GM21526 (cell line): ENCODE results near the gene TNFRSF12A.

Experiments
- ATAC-seq: cut with Tn5 transposase; IDR thresholded peaks from one replicate; pipeline ENCODE4 v1.9.1; 2021; ENCODE audit warnings: moderate library complexity; ENCODE audit not compliant: unreplicated experiment, low FRiP score

The TNFRSF12A gene

DNA sequence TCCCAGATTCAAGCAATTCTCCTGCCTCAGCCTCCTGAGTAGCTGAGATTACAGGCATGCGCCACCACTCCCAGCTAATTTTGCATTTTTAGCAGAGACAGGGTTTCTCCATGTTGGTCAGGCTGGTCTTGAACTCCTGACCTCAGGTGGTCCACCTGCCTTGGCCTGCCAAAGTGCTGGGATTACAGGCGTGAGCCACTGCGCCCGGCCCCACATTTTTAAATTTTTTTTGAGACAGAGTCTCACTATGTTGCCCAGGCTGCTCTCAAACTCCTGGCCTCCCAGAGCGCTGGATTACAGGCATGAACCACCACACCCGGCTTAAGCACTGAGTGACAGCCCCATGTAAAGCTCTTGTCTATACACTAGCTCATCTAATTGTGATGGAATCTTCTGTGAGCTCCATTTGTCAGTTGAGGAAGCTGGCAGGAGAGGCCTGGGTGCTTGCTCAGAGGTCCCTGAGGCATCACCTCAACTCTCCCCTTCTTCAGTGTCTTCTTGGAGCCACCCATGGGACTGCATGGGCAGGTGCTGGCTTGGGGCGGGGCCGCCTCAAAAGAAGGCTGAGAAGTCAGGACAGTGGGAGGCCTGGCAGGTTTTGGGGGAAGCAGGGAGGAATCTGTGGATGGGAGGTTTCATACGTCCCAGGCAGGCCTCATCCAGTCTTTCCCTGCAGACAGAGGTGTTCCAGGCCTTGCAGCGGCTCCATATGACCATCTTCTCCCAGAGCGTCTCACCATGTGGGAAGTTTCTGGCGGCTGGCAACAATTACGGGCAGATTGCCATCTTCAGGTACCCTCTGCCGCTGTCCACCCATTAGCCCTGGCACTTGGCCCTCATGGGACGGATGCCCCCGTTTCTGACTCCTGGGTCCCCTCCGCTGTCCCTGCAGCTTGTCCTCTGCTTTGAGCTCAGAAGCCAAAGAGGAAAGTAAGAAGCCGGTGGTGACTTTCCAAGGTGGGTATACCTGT lies 5.1 kb downstream of the TNFRSF12A start:
- ATAC-seq: no peak

DNA sequence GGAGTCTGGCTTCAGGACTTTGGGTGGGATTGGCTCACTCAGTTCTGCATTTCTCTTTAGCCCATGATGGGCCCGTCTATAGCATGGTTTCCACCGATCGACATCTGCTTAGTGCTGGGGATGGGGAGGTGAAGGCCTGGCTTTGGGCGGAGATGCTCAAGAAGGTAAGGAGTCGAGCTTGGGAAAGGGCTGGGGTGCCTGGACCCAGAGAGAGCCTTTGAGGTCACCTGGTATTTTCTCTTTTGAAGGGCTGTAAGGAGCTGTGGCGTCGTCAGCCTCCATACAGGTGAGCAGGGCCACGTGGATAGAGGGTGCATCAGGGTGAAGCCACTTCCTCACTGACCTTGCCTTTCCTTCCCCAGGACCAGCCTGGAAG lies 5.8 kb downstream of the TNFRSF12A start:
- ATAC-seq: no peak

DNA sequence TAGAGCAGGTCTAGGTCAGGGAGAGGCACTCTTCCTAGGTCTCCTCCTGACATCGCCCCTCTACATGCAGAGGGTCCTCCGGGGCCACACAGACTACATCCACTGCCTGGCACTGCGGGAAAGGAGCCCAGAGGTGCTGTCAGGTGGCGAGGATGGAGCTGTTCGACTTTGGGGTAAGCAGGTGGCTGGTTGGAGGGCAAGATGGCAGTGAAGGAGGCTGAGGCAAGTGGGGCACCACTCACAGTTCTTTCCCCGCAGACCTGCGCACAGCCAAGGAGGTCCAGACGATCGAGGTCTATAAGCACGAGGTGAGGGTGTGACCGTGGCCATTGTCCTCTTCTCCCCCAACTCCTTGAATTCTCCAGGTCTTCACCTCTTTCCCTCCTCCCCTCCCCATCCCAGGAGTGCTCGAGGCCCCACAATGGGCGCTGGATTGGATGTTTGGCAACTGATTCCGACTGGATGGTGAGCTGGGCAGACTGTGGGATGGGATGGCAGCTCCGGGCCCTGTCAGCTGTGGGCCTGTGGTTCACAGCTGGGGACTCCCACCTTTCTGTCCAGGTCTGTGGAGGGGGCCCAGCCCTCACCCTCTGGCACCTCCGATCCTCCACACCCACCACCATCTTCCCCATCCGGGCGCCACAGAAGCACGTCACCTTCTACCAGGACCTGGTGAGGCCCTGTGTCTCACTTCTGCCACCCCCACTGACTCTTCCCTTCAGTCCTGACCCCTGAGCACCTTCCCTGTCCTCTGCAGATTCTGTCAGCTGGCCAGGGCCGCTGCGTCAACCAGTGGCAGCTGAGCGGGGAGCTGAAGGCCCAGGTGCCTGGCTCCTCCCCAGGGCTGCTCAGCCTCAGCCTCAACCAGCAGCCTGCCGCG lies 6.7 kb downstream of the TNFRSF12A start:
- ATAC-seq: no peak

DNA sequence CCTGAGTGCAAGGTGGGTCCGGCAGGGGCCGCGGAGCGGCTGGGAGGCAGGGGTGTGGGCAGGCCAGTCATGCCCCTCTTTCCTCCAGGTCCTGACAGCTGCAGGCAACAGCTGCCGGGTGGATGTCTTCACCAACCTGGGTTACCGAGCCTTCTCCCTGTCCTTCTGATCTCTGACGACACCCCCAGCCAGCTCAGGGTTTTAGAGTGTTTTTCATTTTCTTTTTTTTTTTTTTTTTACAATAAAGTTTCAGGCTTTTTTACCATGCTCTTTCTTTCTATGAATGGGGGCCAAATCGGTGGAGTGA lies 7.3 kb downstream of the TNFRSF12A start:
- ATAC-seq: no peak

DNA sequence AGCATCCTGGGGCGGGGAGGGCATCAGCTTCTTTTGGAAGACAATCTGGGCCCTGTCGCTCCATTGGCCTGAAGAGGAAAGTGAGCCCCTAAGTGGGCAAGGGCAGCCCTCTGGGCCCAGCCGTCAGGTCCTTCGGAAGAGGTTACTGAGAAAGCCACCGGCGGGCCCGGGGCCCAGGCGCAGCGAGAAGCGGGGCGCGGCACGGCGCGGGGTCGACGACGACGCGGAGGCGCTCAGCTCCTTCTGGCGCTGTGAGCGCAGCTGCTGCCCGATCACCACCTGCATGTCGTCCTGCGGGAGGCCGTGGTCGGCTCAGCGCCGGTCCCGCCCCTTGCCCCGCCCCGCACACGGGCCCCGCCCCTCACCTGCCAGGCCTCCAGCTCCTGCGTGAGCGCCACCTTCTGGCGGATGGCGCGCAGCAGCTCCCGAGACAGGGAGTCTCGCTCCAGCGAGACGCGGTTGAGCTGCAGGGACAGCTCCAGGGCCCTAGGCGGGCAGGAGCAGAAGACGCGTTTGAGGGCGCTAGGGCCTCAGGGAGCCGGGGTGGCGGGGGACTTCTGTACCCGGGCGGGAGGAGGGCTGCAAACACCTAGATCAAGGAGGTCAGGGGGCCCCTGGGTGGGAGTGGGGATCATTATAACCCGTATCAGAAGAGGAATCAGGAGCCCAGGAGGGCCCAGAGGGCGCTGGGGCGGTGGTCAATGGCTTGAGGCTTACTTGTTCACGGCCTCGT lies 8.0 kb downstream of the TNFRSF12A start:
- peak; percentile 33 for ATAC-seq

DNA sequence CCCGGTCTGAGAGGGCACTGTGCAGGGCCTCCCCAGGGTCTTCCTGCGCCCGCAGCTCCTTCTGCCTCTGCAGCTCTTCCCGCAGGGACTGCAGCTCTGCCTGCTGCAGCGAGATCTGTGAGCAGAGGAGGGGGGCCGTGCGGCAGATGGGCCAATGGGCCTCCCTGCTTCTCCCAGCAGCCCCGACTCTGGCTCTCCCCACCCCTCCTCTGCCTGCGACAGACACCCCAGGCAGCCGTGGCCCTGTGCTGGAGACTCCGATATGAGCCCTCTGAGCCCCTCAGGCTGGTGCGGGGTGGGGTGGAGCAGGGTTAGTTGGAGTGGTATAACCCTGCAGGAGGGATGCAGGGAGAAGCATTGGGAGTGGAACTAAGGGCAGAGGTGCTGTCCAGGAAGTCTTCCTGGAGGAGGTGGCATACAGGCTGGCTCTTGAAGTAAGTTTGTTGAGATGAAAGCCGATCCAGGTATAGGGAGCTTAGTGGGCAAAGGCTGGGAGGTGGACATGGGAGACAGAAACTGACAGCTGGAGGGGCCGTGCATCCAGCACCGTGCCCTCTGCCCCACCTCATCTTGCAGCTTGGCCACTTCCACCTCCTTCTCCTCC lies 8.7 kb downstream of the TNFRSF12A start:
- no peak for ATAC-seq

DNA sequence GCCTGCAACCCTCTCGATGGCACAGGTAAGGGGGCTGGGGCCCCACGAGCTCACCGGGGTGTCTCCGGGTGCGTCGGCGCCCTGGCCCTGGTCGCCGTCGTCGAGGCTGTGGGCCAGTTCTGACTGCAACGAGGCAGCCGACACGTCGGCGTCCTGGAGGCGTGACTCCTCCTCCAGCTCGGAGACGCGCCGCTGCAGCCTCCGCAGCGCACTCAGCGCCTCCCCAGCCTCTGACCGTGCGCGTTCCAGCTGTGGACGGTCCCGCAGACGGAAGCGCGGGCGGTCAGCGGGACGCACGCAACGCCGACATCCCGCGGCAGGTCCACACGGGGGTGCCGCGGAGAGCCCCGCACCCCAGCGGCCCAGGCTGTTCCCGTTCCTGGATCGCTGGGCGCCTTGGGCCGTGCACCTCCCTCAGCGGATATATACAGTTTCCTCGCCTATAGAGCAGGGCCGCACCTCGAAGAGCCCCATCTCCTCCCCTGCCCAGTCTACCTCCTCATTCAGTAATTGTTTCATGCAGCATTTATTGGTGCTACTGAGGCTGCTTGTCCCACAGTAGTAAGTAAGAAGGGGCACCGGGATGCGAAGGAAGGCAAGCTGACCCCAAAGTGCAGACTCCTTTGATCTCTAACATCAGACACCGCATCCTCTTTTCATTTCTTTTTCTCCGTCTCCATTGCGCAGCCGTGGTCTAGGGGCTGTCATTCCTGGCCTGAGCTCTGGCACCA lies 9.5 kb downstream of the TNFRSF12A start:
- ATAC-seq: no peak

DNA sequence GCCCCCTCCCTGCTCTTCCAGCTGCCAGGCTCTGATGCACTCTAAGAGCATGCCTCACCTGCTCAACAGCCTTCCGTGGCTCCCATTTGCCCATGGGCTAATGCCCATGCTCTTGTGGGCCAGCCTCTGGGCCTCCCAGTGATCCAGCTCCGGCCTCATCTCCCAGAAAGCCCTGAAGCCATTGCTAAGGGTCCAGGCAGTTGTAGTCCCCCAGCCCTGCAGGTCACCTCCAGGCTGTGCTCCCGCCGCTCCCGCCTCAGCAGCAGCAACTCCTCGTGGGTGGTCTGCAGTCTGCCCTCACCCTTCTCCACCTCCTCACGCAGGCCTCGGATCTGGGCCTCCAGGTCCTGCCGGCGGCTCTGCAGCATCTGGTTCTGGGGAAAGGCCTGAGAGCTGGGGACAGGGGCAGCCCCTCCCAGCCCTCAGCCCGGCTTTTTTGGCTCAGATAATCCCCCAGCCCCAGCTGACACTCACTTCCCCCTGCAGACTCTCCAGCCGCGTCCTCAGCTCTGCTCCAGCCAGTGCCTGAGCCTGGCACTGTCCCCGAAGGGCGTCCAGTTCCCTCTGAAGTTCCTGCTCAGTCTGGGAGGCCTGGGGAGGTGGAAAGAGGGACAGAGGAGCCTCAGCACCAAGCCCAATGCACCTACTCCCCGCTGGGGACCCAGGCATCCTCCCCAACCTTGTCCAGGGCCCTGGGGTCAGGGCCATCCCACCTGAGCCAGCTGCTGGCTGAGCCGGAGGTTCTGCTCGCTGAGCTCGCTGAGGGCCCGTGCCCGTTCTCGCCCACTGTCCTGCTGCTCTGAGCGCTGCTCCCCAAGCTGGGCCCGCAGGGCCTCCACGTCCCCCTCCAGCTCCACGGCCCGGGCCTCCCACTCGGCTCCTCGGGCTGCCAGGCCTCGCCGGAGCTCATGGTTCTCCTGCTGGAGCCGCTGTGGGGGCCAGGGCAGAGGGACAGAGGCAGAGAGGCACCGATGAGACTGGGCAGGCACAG lies 10.3 kb downstream of the TNFRSF12A start:
- ATAC-seq: no peak

DNA sequence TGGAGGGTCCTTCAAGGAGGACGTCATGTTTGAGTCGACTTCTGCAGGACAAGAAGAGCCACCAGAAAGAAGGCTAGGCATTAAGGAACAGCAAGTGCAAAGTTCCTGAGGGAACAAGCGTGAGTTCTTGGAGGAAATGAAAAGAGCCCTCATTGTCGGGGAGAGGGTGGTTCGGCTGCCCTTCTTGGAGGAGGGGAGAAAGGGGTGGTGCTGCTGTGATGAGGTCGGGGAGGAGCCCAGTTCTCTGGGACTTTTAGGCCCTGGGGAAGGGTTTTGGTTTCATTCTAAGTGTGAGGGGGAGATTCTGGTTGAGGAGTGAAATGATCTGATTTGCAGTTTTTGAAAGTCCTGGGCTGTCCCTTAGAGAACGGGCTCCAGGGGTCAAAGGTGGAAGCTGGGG lies 12.5 kb downstream of the TNFRSF12A start:
- no peak for ATAC-seq

DNA sequence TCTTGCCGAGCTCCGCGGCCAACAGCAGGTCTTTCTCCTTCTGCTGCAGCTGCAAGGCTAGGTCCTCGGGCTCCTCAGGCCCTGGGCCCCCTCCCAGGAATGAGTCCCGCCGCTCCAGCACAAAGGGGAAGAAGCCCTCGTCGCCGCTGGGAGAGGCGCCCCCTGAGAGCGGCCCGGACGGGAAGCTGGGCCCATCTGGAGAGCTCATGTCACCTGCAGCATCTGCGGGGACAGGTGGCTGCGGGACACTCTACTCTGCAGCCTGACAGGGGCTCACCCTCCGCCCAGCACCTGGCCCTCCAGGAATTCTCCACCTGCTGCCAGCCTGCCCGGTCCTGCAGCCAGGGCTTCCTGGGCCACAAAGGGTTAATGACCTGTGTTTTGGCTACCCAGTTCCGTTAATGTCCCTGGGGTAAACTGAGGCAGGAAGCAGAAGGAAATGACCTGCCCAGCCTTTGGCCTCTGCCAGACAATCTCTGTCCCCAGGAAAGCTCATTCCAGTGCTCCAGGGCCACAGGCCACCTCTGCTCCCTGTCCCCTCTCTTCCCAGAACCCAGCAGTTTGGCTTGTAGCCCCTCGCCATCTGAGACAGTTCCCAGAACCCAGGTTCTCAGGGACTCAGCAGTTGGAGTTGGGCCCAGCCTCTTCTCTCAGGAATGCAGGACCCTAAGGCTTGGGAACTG lies 15.3 kb downstream of the TNFRSF12A start:
- no peak for ATAC-seq

DNA sequence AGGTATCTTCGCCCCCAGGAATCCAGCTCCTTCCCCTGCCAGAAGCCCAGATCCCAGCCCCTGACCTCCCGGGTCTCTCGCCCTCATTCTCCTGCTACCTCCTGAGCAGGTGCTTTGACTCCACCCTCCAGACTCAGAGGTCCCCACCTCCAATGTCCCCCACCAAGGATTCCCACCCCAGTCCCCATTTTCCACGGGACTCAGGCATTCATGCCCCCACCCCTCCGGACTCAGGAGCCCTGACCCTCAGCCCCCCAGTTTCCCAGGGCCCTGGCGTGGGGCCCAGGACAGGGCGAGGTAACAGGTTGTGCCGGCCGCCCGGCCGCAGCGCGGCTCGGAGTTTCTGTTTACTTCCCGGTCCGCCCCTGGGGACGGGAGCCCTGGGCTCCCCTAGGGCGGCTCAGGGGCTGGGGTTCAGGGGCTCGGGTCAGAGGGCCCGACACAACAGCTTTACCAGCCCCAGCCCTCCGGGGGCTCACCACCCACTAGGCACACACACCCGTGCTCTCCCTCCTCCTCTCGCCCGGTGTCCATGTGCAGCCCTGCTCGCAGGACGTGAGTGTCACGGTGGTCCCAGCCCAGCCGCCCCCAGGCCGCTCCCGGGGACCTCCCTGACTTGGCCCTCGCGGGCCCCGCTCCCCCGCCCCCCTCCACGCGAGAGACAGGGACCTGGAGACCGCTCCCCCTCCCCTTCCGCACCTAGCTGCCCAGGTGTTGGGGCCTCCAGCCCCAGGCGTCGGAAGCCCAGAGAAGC lies 16.0 kb downstream of the TNFRSF12A start:
- no peak for ATAC-seq

DNA sequence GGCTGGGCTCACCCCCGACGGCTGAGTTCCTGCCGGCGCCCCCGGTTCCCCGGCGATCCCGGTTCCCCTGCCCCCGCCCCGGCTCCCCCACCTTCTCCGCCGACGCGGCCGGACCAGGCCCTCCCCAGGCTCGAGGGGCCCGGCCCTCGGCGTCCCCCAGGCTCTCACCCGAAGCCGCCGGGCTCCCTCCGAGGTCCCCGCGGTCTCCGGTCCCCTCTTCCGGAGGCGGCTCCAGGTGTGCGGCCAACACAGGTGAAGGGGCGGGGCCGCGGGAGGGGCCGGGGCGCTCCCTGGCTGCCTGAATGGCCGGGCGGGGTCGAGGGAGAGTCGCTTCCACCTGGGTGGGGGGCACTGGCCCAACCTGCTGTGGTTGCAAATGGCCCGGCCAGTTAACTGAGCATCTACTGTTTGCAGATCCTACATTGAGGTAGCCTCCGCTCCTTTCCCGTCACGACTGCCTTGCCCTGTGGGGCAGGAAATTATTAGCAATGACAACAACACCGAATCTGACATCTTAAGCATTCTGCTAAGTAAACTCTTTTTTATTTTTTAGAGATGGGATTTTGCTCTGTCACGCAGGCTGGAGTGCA lies 16.7 kb downstream of the TNFRSF12A start, which contains the start of gene BICDL2:
TSS of gene BICDL2 (minus strand) at position 219 of the 590 bp plus-strand sequence. CDS start 1,448 bp downstream, outside the sequence.
- ATAC-seq: no peak

DNA sequence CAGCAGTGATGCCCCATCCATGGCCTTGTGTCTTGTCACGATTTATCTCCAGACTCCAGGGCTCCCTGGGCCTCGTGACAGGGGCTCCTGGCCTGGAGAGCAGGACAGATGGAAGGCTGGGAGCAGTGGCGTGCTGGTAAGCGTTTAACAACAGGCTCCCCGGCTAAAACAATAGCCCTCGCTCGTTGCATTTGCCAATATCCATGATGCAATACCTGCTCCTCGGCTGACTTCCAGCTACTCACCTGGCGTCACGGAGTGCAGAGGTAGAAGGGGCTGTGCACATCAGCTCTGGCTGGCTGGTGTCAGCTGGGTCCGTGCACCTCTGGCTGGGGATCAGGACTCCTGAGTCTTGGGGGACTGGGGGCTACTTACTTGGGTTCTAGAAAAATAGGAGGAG lies 18.1 kb downstream of the TNFRSF12A start:
- ATAC-seq: no peak

DNA sequence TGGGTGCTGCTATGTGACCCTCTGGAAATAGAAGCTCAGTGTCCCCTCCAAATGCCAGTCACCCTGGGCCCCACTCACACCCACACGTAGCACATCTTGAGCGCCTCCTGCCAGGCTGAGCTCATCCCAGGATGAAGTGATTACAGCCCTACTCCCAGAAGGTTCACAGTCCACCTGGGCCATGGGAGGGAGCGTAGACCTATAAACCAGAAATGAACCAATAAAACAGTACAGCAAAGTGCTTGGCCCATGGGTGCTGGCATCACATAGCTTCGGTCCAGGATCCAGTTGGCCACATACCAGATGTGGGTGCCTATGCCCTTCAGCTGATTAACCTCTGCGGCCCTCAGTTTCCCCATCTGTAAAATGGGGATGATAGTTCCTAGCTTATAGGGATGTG lies 18.7 kb downstream of the TNFRSF12A start:
- no peak for ATAC-seq

DNA sequence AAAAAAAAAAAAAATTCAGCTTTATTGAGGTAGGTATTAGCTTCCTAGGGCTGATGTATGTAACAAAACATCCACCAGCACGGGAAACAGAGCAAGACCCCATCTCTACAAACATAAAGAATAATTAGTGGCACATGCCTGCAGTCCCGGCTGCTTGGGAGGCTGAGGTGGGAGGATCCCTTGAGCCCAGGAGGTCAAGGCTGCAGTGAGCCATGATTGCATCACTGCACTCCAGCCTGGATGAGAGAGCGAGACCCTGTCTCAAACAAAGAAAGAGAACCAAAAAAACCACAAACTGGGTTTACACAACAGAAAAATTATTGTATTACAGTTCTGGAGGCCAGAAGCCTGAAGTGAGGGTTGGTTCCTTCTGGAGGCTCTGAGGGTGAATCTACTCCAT lies 22.2 kb downstream of the TNFRSF12A start:
- no peak for ATAC-seq

DNA sequence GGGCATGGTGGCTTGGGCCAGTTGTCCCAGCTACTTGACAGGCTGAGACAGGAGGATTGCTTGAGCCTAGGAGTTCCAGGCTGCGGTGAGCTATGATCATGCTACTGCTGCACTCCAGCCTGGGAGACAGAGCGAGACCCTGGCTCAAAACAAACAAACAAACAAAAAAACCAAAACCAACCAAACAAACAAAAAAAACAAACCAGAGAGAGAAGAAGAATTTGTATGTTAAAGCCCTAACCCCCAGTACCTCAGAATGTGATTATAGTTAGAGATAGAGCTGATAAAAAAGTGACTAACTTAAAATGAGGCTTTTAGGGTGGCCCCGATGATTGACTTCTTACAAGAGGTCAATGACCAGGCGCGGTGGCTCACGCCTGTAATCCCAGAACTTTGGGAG lies 24.5 kb downstream of the TNFRSF12A start:
- ATAC-seq: no peak
